Aorta (tissue), 5 donors: ENCODE measurements around the gene TNNI2. TPM values are rescaled to one million over a fixed set of nuclear protein-coding genes. Genes with fewer than 3 reads are reported as not detected.

Experiments used
- ATAC-seq: fragments of 200-7000 bp; cut with Tn5 transposase; one replicate; pipeline ENCODE4 v1.9.1; 2022; ENCODE audit warnings: moderate library complexity; ENCODE audit not compliant: low FRiP score
- DNase-seq, 2 donors: peaks; one replicate each; pipeline ENCODE4 v3.0.0-alpha.2; 2020
- H3K27ac ChIP-seq, 2 donors: one replicate each; pipeline ENCODE4 v1.5.1; 2013; ENCODE audit warnings: low read length in 2 of 2, mild to moderate bottlenecking in 2 of 2, moderate library complexity in 2 of 2, control low read depth in 1 of 2, inconsistent platforms in 1 of 2, low read depth in 1 of 2
- H3K27me3 ChIP-seq, 2 donors: one replicate each; pipeline ENCODE4 v1.6.1; 2013; ENCODE audit warnings: control low read depth in 1 of 2, low read length in 1 of 2, mild to moderate bottlenecking in 1 of 2, moderate library complexity in 1 of 2; ENCODE audit not compliant: insufficient read depth in 2 of 2, control insufficient read depth in 1 of 2
- H3K36me3 ChIP-seq, 2 donors: one replicate each; pipeline ENCODE4 v1.6.1; 2013; ENCODE audit warnings: control low read depth in 1 of 2, low read length in 1 of 2, mild to moderate bottlenecking in 1 of 2; ENCODE audit not compliant: insufficient read depth in 2 of 2, control insufficient read depth in 1 of 2
- H3K4me1 ChIP-seq, 2 donors: one replicate each; pipeline ENCODE4 v1.6.1; 2013; ENCODE audit warnings: low read length in 2 of 2, control low read depth in 1 of 2, mild to moderate bottlenecking in 1 of 2, moderate library complexity in 1 of 2; ENCODE audit not compliant: insufficient read depth in 2 of 2, control insufficient read depth in 1 of 2
- H3K4me3 ChIP-seq, 2 donors: one replicate each; pipeline ENCODE4 v1.5.1; 2013; ENCODE audit warnings: low read length in 2 of 2, control low read depth in 1 of 2, mild to moderate bottlenecking in 1 of 2
- H3K9me3 ChIP-seq: one replicate; pipeline ENCODE4 v1.6.1; 2013; ENCODE audit warnings: mild to moderate bottlenecking, low read length; ENCODE audit not compliant: control insufficient read depth
- whole genome bisulfite sequencing, 2 donors: extraction: QIAGEN DNeasy Blood & Tissue Kit; methylation state at CpG; one replicate each; pipeline ENCODE4 v1.1.7; 2013; 5-methylcytosine and 5-hydroxymethylcytosine counted together
- intact Hi-C, 2 donors: fragments of 100-400 bp; cut with DNase I; formaldehyde crosslinking; loops; one replicate each; pipeline versions ENCODE4 v1.14.2 to v1.15.0; 2022
- polyA plus RNA-seq, 2 donors: library from polyadenylated mRNA; stranded (reverse); fragments of 200-250 nt; gene quantifications; one replicate each; pipeline ENCODE4 v1.2.3, GENCODE V29; 2013
- total RNA-seq, 2 donors: library from RNA; stranded (reverse); fragmentation: NEBNext Ultra II Directional; extraction: Animal tissue kit (Norgen Biotek cat#: 25700); gene quantifications; one replicate each; pipeline ENCODE4 v1.2.1, GENCODE V29; 2021
- donor health status: healthy with polysubstance abuse.
- donor health status: Bipolar disorder and iron deficiency.
- donor health status: DM: no; HTN: no; CAD: no.
- donor health status: DM: no; HTN: no; CAD: no.
- donor health status: DM: yes; HTN: yes; CAD: no.

TNNI2 gene
- total and polyA plus RNA-seq, 4 donors = 0.75 to 2.2 (median 0.81) TPM

DNA sequence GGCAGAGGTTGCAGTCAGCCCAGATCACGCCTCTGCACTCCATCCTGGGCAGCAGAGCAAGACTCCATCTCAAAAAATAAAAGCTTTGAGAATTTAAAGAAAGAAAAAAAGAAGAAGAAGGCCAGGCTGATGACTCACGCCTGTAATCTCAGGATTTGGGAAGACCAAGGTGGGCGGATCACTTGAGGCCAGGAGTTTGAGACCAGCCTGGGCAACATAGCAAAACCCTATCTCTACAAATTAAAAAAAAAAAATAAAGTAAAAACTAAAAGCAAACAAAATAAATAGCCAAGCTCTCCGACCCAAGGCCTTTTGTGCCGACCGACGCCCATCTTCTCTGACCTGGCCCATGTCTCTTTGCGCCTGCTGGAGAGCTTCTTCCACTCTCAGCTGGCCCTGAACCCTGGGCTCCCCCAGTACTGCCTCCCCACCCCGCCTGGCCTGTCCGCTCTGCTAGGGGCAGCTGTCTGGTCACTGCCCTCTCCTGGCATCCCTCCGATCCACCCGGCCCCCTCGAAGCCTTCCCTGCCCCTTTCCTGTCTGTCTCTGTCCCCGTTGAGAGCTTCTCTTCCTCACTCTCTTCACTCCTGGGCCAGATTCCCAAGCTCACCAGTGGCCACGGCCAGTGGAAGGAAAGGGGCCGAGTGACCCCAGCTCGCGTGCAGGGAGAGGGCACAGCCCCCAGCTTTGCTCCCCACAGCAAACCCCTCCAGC lies 9.3 kb downstream of the TNNI2 start:
- Histone ChIP-seq H3K9me3 (no peaks in the 10 kb centered on the region), H3K4me3 (no peak overlapping the region), H3K27me3 (no peaks in the 10 kb centered on the region), H3K27ac (no peak overlapping the region), H3K36me3 (no peaks in the 10 kb centered on the region), H3K4me1 (no peaks in the 10 kb centered on the region)
- ATAC-seq = no peak
- 90 to 94% methylated on average over 18 of the region's 18 CpGs for WGBS, 2 donors
- intact Hi-C loops = no loop called here
- DNase-seq = no peak

GRCh38 chr11:1848640-1849430 lies 10.1 kb downstream of the TNNI2 start:
- no peaks in the 10 kb centered on the region for H3K4me1 ChIP-seq
- no peak overlapping the region for H3K27ac ChIP-seq
- DNase-seq (no peak), ATAC-seq (no peak)
- H3K36me3 ChIP-seq = no peaks in the 10 kb centered on the region
- no peaks in the 10 kb centered on the region for H3K9me3 ChIP-seq
- WGBS, 2 donors = 88 to 90% methylated on average over 19 of the region's 19 CpGs
- intact Hi-C loops = no loop called here
- no peak overlapping the region for H3K4me3 ChIP-seq
- H3K27me3 ChIP-seq = no peaks in the 10 kb centered on the region

DNA sequence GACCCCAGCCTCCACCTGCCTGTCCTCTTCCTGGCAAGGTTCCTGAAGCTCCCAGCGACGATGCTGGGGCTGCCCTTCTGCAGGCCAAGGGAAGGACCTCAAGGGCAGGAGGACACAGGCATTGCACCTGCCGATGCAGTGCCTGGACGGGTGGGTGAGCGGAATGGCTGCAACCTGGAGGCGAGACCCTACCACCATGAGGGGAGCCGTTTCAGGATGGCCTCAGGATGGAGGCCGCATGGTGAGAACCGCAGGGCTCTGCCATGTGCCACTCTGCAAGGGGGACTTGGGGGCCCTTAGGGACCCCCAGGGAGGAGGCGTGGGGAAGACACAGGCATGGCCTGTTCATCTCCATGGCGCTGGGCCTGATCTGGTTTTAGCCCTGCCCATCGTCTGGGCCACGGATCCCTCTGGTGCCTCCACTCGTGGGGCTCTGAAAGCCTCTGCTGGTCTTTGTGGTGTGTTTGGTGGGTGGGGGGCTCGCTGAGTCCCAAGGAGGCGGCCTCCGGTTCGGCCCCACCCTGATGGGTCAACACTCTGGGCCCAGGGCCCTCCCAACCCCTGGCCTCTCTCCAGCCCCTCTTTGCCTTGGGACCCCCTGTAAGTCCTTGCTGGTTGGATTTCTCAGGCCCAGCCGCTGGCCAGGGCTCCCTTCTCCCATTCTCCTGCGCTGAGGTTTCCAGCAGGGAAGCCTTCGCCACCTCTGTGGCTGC lies 12.8 kb downstream of the TNNI2 start:
- H3K4me1 ChIP-seq = no peaks in the 10 kb centered on the region
- H3K9me3 ChIP-seq = no peaks in the 10 kb centered on the region
- no peaks in the 10 kb centered on the region for H3K27me3 ChIP-seq
- H3K4me3 ChIP-seq = no peak overlapping the region
- ATAC-seq (no peak), DNase-seq (no peak)
- 91 to 97% methylated on average over 21 of the region's 21 CpGs for WGBS, 2 donors
- H3K27ac ChIP-seq = no peak overlapping the region
- intact Hi-C loops = no loop called here
- H3K36me3 ChIP-seq = no peaks in the 10 kb centered on the region

DNA sequence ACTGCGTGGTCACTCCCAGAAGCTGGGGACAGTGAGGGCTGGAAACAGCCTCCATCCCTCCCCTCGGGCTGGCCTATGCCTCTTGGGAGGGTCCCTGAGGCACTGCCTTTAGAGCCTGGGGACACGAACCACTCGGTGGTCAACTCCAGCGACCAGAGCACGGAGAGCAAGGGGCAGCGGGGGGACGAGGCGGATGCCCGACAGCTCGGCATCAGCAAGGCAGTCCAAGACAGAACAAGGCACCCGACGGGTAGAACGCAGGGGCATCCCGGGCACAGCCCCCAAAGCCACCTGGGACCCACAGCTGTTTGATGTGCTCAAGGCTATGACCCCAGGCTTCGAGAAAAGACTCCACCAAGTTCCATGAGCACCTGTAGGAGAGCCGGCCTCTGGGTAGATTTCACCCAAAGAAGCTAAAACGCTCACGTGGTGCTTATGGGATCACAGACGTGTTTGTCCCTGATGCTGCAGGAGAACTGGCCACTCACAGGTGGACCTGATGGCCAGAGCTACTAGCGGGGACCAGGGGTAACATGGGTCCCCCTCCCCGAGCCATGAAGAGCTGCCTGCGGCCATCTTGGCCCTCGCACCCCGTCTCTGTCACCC lies 13.6 kb downstream of the TNNI2 start:
- Histone ChIP-seq H3K36me3 (no peaks in the 10 kb centered on the region), H3K27ac (no peak overlapping the region), H3K9me3 (no peaks in the 10 kb centered on the region), H3K4me1 (no peaks in the 10 kb centered on the region), H3K27me3 (no peaks in the 10 kb centered on the region), H3K4me3 (no peak overlapping the region)
- no peak for ATAC-seq
- intact Hi-C loops = no loop called here
- WGBS, 2 donors = 90 to 95% methylated on average over 25 of the region's 25 CpGs
- no peak for DNase-seq

GRCh38 chr11:1852877-1853276 lies 14.1 kb downstream of the TNNI2 start, which contains the start of gene LSP1:
Gene LSP1 (plus strand): TSS chr11:1853084. CDS start chr11:1853145, 61 bp downstream.
- DNase-seq = peak in 1 of 2 donors; percentile 77
- Histone ChIP-seq H3K9me3 (no peaks in the 10 kb centered on the region), H3K4me3 (no peak within 1 kb of the TSS), H3K27ac (no peak within 1 kb of the TSS), H3K4me1 (no peaks in the 10 kb centered on the region), H3K27me3 (no peaks in the 10 kb centered on the region), H3K36me3 (no peaks in the 10 kb centered on the region)
- intact Hi-C loops = no loop called here
- WGBS, 2 donors = 80 to 89% methylated on average over 18 of the region's 18 CpGs
- no peak for ATAC-seq

GRCh38 chr11:1853376-1854131 lies 14.8 kb downstream of the TNNI2 start:
- DNase-seq (no peak), ATAC-seq (no peak)
- intact Hi-C loops = no loop called here
- H3K9me3 ChIP-seq = no peaks in the 10 kb centered on the region
- no peak overlapping the region for H3K4me3 ChIP-seq
- H3K27ac ChIP-seq = no peak overlapping the region
- H3K36me3 ChIP-seq = no peaks in the 10 kb centered on the region
- no peaks in the 10 kb centered on the region for H3K27me3 ChIP-seq
- no peaks in the 10 kb centered on the region for H3K4me1 ChIP-seq
- WGBS, 2 donors = 88 to 92% methylated on average over 19 of the region's 19 CpGs

DNA sequence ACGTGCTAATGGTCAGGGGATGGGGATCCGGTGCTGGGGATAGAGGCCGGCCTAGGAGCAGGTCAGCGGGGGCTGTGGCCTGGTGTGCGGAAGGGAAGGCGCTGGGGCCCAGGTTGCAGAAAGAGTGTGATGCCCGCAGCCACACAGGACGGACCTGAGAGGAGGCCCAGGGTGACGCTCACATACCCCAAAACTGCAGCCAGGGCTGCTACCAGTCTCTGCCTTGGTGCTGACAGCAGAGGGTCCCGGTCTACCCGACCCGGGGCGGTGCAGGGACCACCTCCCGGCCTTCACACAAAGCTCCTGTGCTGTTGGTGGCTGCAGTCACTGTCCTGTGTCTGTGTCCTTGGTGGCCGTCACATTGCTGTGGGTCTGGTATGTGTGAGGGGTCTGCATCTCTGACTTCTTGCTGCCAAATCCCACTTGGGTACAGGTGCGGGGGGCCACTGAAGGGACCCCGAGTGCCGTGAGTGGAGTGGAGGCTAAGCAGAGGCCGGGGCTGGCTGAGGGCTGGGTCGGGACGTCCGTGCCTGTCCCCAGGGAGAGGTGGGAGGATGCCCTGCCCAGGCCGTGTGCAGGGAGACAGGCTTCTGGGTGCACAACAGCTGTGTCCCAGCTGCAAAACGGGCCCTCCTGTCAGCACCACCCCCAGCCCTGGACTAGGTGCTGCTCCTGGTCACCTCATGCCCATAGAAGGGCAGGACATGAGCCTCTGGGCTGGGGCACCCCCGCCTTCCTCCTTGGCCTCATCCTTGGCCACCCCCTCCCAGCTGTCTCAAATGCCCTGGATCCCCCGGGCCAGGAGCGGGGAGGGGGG lies 15.6 kb downstream of the TNNI2 start:
- ATAC-seq (no peak), DNase-seq (no peak)
- no peaks in the 10 kb centered on the region for H3K27me3 ChIP-seq
- no peak overlapping the region for H3K4me3 ChIP-seq
- intact Hi-C loops = no loop called here
- H3K9me3 ChIP-seq = no peaks in the 10 kb centered on the region
- H3K4me1 ChIP-seq = no peaks in the 10 kb centered on the region
- no peaks in the 10 kb centered on the region for H3K36me3 ChIP-seq
- WGBS, 2 donors = 82 to 83% methylated on average over 22 to 27 of the region's 27 CpGs
- H3K27ac ChIP-seq = no peak overlapping the region
